Esophagus (tissue), 2 donors: ENCODE measurements around the gene GINS1. TPM values are rescaled to one million over a fixed set of nuclear protein-coding genes. Genes with fewer than 3 reads are reported as not detected.

Experiments used
- H3K27ac ChIP-seq, 2 donors: one replicate each; pipeline ENCODE4 v1.5.1; 2013; ENCODE audit warnings: low read depth in 2 of 2, mild to moderate bottlenecking in 2 of 2, inconsistent platforms in 1 of 2, low read length in 1 of 2, moderate library complexity in 1 of 2
- H3K27me3 ChIP-seq, 2 donors: one replicate each; pipeline ENCODE4 v1.6.1; 2013; ENCODE audit warnings: low read length in 2 of 2, control low read depth in 1 of 2, mild to moderate bottlenecking in 1 of 2; ENCODE audit not compliant: insufficient read depth in 2 of 2, control insufficient read depth in 1 of 2
- H3K36me3 ChIP-seq, 2 donors: one replicate each; pipeline ENCODE4 v1.6.1; 2013; ENCODE audit warnings: low read length in 1 of 2; ENCODE audit not compliant: control insufficient read depth in 2 of 2, insufficient read depth in 2 of 2
- H3K4me1 ChIP-seq, 2 donors: one replicate each; pipeline ENCODE4 v1.6.1; 2013; ENCODE audit warnings: low read length in 1 of 2; ENCODE audit not compliant: control insufficient read depth in 2 of 2, insufficient read depth in 2 of 2
- H3K4me3 ChIP-seq, 2 donors: one replicate each; pipeline ENCODE4 v1.5.1; 2013; ENCODE audit warnings: low read length in 2 of 2, mild to moderate bottlenecking in 2 of 2, low read depth in 1 of 2, moderate library complexity in 1 of 2
- H3K9me3 ChIP-seq, 2 donors: one replicate each; pipeline ENCODE4 v1.6.1; 2013; ENCODE audit warnings: mild to moderate bottlenecking in 2 of 2, low read depth in 1 of 2, low read length in 1 of 2, moderate library complexity in 1 of 2; ENCODE audit not compliant: control insufficient read depth in 2 of 2, insufficient read depth in 1 of 2
- WGBS, 2 donors: extraction: QIAGEN DNeasy Blood & Tissue Kit; methylation state at CpG; one replicate each; pipeline ENCODE4 v1.1.7; 2013; 5-methylcytosine and 5-hydroxymethylcytosine counted together
- polyA plus RNA-seq, 2 donors: library from polyadenylated mRNA; stranded (reverse); fragments of 200-250 nt; gene quantifications; one replicate each; pipeline ENCODE4 v1.2.3, GENCODE V29; 2013
- donor health status: healthy with polysubstance abuse.
- donor health status: Bipolar disorder and iron deficiency.

GINS1 gene
- polyA plus RNA-seq, 2 donors = 4.1 to 5.9 TPM

- Histone ChIP-seq H3K36me3 (no peaks in the 10 kb centered on the region), H3K27me3 (no peaks in the 10 kb centered on the region), H3K9me3 (no peaks in the 10 kb centered on the region), H3K4me3 (no peak overlapping the region), H3K27ac (no peak overlapping the region), H3K4me1 (no peaks in the 10 kb centered on the region)
- 97 to 99% methylated on average over 4 of the region's 4 CpGs for WGBS, 2 donors
Observed at GRCh38 chr20:25444556-25444955, 37.1 kb downstream of the GINS1 start.

- H3K9me3 ChIP-seq = no peaks in the 10 kb centered on the region
- no peaks in the 10 kb centered on the region for H3K27me3 ChIP-seq
- H3K27ac ChIP-seq = no peak overlapping the region
- peaks cover 0 to 2% of the 10 kb centered on the region in 2 donors for H3K36me3 ChIP-seq
- H3K4me3 ChIP-seq = no peak overlapping the region
- H3K4me1 ChIP-seq = no peaks in the 10 kb centered on the region
- WGBS, 2 donors = 86 to 89% methylated on average over 6 of the region's 6 CpGs
Observed at GRCh38 chr20:25447671-25448070, 40.2 kb downstream of the GINS1 start.

GRCh38 chr20:25452333-25452732 lies 44.9 kb downstream of the GINS1 start:
- no peaks in the 10 kb centered on the region for H3K27me3 ChIP-seq
- WGBS, 2 donors = 80 to 81% methylated on average over 6 of the region's 6 CpGs
- H3K27ac ChIP-seq = no peak overlapping the region
- H3K4me3 ChIP-seq = no peak overlapping the region
- no peaks in the 10 kb centered on the region for H3K4me1 ChIP-seq
- H3K36me3 ChIP-seq = peaks cover 4 to 14% of the 10 kb centered on the region in 2 donors
- no peaks in the 10 kb centered on the region for H3K9me3 ChIP-seq

GRCh38 chr20:25453035-25453810 lies 45.8 kb downstream of the GINS1 start:
- 85 to 89% methylated on average over 25 of the region's 25 CpGs for WGBS, 2 donors
- H3K4me3 ChIP-seq = no peak overlapping the region
- H3K4me1 ChIP-seq = no peaks in the 10 kb centered on the region
- H3K27me3 ChIP-seq = no peaks in the 10 kb centered on the region
- peaks cover 4 to 16% of the 10 kb centered on the region in 2 donors for H3K36me3 ChIP-seq
- no peak overlapping the region for H3K27ac ChIP-seq
- no peaks in the 10 kb centered on the region for H3K9me3 ChIP-seq

- Histone ChIP-seq H3K27ac (no peak overlapping the region), H3K9me3 (no peaks in the 10 kb centered on the region), H3K27me3 (no peaks in the 10 kb centered on the region), H3K36me3 (peaks cover 4 to 18% of the 10 kb centered on the region in 2 donors), H3K4me3 (no peak overlapping the region), H3K4me1 (no peaks in the 10 kb centered on the region)
- 90 to 91% methylated on average over 15 of the region's 15 CpGs for whole genome bisulfite sequencing, 2 donors
Observed at GRCh38 chr20:25454153-25454900, 46.9 kb downstream of the GINS1 start.

GRCh38 chr20:25457886-25458680 lies 50.6 kb downstream of the GINS1 start:
- Histone ChIP-seq H3K4me3 (no peak overlapping the region), H3K9me3 (no peaks in the 10 kb centered on the region), H3K27me3 (no peaks in the 10 kb centered on the region), H3K27ac (no peak overlapping the region), H3K36me3 (peaks cover 4 to 21% of the 10 kb centered on the region in 2 donors), H3K4me1 (peaks cover 0 to 2% of the 10 kb centered on the region in 2 donors)
- WGBS, 2 donors = 91 to 96% methylated on average over 22 of the region's 22 CpGs

GRCh38 chr20:25459111-25459830 lies 51.8 kb downstream of the GINS1 start:
- WGBS, 2 donors = 87 to 91% methylated on average over 20 of the region's 20 CpGs
- H3K4me1 ChIP-seq = peaks cover 0 to 2% of the 10 kb centered on the region in 2 donors
- no peak overlapping the region for H3K4me3 ChIP-seq
- peaks cover under 1 to 14% of the 10 kb centered on the region in 2 donors for H3K36me3 ChIP-seq
- no peak overlapping the region for H3K27ac ChIP-seq
- no peaks in the 10 kb centered on the region for H3K27me3 ChIP-seq
- no peaks in the 10 kb centered on the region for H3K9me3 ChIP-seq

GRCh38 chr20:25459916-25460535 lies 52.6 kb downstream of the GINS1 start:
- Histone ChIP-seq H3K4me3 (no peak overlapping the region), H3K9me3 (no peaks in the 10 kb centered on the region), H3K27ac (no peak overlapping the region), H3K27me3 (no peaks in the 10 kb centered on the region), H3K4me1 (peaks cover 0 to 2% of the 10 kb centered on the region in 2 donors), H3K36me3 (peaks cover 0 to 17% of the 10 kb centered on the region in 2 donors)
- WGBS, 2 donors = 77 to 82% methylated on average over 12 of the region's 12 CpGs
